ENCODE results near the gene AKIP1. TPM values are rescaled to one million over a fixed set of nuclear protein-coding genes. Genes with fewer than 3 reads are reported as not detected.

Gene AKIP1
- total and polyA plus RNA-seq, 8 donors: 6.3 to 11.6 (median 7.9) TPM

GRCh38 chr11:8905528-8906165, 5.3 kb upstream of the AKIP1 start:
- Histone ChIP-seq H3K36me3 (no peaks in the 10 kb centered on the region), H3K4me3 (no peak overlapping the region), H3K27me3 (no peaks in the 10 kb centered on the region), H3K4me1 (no peaks in the 10 kb centered on the region), H3K27ac (no peak overlapping the region), H3K9me3 (no peaks in the 10 kb centered on the region)
- 73 to 87% methylated on average over 5 of the region's 5 CpGs for WGBS, 2 donors
- no peak for DNase-seq
- no peak for FAIRE-seq
- ATAC-seq: no peak
- TF ChIP-seq CTCF (IDR thresholded peaks at IDR 0.05): no peak
- intact Hi-C loops (cut with DNase I): no loop called here

GRCh38 chr11:8907116-8907515, 3.9 kb upstream of the AKIP1 start:
- intact Hi-C loops (cut with DNase I): no loop called here
- Histone ChIP-seq H3K36me3 (no peaks in the 10 kb centered on the region), H3K4me1 (no peaks in the 10 kb centered on the region), H3K9me3 (no peaks in the 10 kb centered on the region), H3K27me3 (no peaks in the 10 kb centered on the region), H3K4me3 (no peak overlapping the region), H3K27ac (no peak overlapping the region)
- DNase-seq (no peak), FAIRE-seq (no peak), ATAC-seq (no peak)
- TF ChIP-seq CTCF (IDR thresholded peaks at IDR 0.05): no peak
- 75 to 85% methylated on average over 1 of the region's 1 CpG for WGBS, 2 donors

- FAIRE-seq: no peak
- H3K4me1 ChIP-seq: no peaks in the 10 kb centered on the region
- no peaks in the 10 kb centered on the region for H3K27me3 ChIP-seq
- intact Hi-C loops (cut with DNase I): no loop called here
- H3K4me3 ChIP-seq: no peak overlapping the region
- ATAC-seq: no peak
- no peaks in the 10 kb centered on the region for H3K9me3 ChIP-seq
- no peak overlapping the region for H3K27ac ChIP-seq
- no peak for DNase-seq
- no peak for TF ChIP-seq CTCF (IDR thresholded peaks at IDR 0.05)
- no peaks in the 10 kb centered on the region for H3K36me3 ChIP-seq
Measured at GRCh38 chr11:8908099-8908498, 2.9 kb upstream of the AKIP1 start.

GRCh38 chr11:8910649-8911026, 351 bp upstream of the AKIP1 start:
- H3K4me1 ChIP-seq: peaks cover 0 to 5% (median 3%) of the 10 kb centered on the region in 3 donors
- H3K9me3 ChIP-seq: no peaks in the 10 kb centered on the region
- DNase-seq: no peak
- H3K4me3 ChIP-seq: peak overlapping the region; percentile 61 to 98 (median 74)
- FAIRE-seq: no peak
- 0 to 3% methylated on average over 5 to 18 of the region's 19 CpGs for WGBS, 2 donors
- intact Hi-C loops (cut with DNase I): no loop called here
- TF ChIP-seq CTCF (IDR thresholded peaks at IDR 0.05): no peak
- ATAC-seq: peak in 3 of 4 donors; percentile 2 to 20 (median 3)
- H3K36me3 ChIP-seq: no peaks in the 10 kb centered on the region
- H3K27me3 ChIP-seq: no peaks in the 10 kb centered on the region
- H3K27ac ChIP-seq: no peak overlapping the region

GRCh38 chr11:8913961-8914660, 3.1 kb downstream of the AKIP1 start:
- peak in 1 of 4 donors; percentile 9 for ATAC-seq
- H3K36me3 ChIP-seq: peaks cover 0 to 17% (median 0%) of the 10 kb centered on the region in 3 donors
- intact Hi-C loops (cut with DNase I): no loop called here
- H3K4me3 ChIP-seq: no peak overlapping the region
- DNase-seq: no peak
- peak overlapping the region in 2 of 4 donors; percentile 10 to 53 for H3K27ac ChIP-seq
- no peaks in the 10 kb centered on the region for H3K9me3 ChIP-seq
- peak in 3 of 4 donors; percentile 13 to 29 (median 18) for TF ChIP-seq CTCF (IDR thresholded peaks at IDR 0.05)
- H3K4me1 ChIP-seq: peaks cover 3 to 7% (median 5%) of the 10 kb centered on the region in 3 donors
- H3K27me3 ChIP-seq: no peaks in the 10 kb centered on the region
- 31 to 36% methylated on average over 9 of the region's 9 CpGs for WGBS, 2 donors
- FAIRE-seq: no peak
